RPMI8226 (cell line): ENCODE measurements around the gene ATP9B.

Experiments
- DNase-seq: peaks from one replicate; pipeline ENCODE4 v3.0.0-alpha.2; 2015

Gene ATP9B

GRCh38 chr18:79068937-79069716, at the start of gene ATP9B:
Gene ATP9B (plus strand): TSS chr18:79069394. CDS start chr18:79069411, 17 bp downstream.
- DNase-seq = peak; percentile 98

GRCh38 chr18:79019881-79020280, 49.3 kb upstream of the ATP9B start:
- DNase-seq = no peak

GRCh38 chr18:79022603-79023002, 46.6 kb upstream of the ATP9B start:
- DNase-seq = no peak

GRCh38 chr18:79026491-79026890, 42.7 kb upstream of the ATP9B start:
- DNase-seq = no peak

- peak; percentile 35 for DNase-seq
Observed at GRCh38 chr18:79030680-79031079, 38.5 kb upstream of the ATP9B start.

- no peak for DNase-seq
Observed at GRCh38 chr18:79042276-79042675, 26.9 kb upstream of the ATP9B start.

GRCh38 chr18:79043288-79043687, 25.9 kb upstream of the ATP9B start:
- no peak for DNase-seq

GRCh38 chr18:79046522-79046921, 22.7 kb upstream of the ATP9B start:
- DNase-seq = peak; percentile 60

- DNase-seq = no peak
Observed at GRCh38 chr18:79047556-79048244, 21.5 kb upstream of the ATP9B start.

- no peak for DNase-seq
Observed at GRCh38 chr18:79048245-79048632, 21.0 kb upstream of the ATP9B start.

- DNase-seq = no peak
Observed at GRCh38 chr18:79049506-79049905, 19.7 kb upstream of the ATP9B start.

GRCh38 chr18:79050005-79050404, 19.2 kb upstream of the ATP9B start:
- DNase-seq = no peak

- no peak for DNase-seq
Observed at GRCh38 chr18:79056827-79057367, 12.3 kb upstream of the ATP9B start.

- no peak for DNase-seq
Observed at GRCh38 chr18:79058007-79058406, 11.2 kb upstream of the ATP9B start.

GRCh38 chr18:79062806-79063205, 6.4 kb upstream of the ATP9B start:
- no peak for DNase-seq

- no peak for DNase-seq
Observed at GRCh38 chr18:79064228-79064627, 5.0 kb upstream of the ATP9B start.

GRCh38 chr18:79065802-79066201, 3.4 kb upstream of the ATP9B start:
- DNase-seq = no peak

GRCh38 chr18:79067611-79068010, 1.6 kb upstream of the ATP9B start:
- no peak for DNase-seq

GRCh38 chr18:79068341-79068936, 755 bp upstream of the ATP9B start:
- peak; percentile 9 for DNase-seq

GRCh38 chr18:79069717-79070151, 540 bp downstream of the ATP9B start:
- no peak for DNase-seq

GRCh38 chr18:79070486-79070885, 1.3 kb downstream of the ATP9B start:
- DNase-seq = no peak

- DNase-seq = no peak
Observed at GRCh38 chr18:79071037-79071436, 1.8 kb downstream of the ATP9B start.

- no peak for DNase-seq
Observed at GRCh38 chr18:79071503-79072210, 2.5 kb downstream of the ATP9B start.
